ENCODE results near the gene SYNDIG1.

SYNDIG1 gene

DNA sequence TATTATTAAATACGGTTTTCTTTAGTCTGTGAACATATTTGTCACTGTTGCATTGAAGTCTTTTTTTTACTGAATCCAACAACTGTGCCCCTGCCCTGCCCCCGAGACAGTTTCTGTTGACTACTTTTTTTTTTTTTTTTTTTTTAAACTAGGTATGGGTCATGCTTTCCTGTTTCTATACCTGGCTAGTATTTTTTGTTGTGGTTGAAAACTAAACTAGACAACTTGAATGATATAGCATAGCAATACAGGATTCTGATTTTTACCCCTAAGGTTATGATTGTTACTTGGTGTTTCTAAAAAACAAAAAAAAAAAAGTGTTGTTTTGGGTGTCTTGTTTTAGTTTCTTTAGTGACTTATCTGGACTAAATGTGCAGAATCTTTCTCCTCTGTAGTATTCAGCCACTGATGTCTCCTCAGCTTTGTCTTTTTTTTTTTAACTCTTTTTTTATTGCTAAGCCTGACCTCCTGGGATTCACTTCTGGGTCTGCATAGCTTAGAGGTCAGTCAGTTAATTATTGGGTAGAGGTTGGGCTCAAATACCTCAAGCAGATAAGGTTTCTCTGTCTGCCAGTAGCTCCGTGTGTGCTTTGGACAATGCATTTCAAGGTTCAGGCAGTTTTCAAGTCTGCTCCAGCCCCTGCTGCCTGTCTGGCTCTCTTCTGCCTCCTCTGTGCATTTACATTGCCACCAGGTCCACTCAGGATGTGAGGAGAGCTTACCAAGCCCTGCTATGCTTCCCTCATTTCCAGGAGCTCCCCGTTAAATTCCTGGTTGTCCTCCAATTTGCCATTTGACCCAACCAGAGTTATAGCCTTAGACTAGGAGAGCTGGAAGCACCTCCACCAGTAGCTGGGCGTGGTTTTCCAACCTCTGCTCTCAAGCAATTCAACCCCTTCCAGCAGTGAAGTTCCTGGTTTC, 91.4 kb downstream of the SYNDIG1 start:
- no peak for DNase-seq (ENCODE audit: low read depth in 4 of 4, low spot score in 1 of 4)

DNA sequence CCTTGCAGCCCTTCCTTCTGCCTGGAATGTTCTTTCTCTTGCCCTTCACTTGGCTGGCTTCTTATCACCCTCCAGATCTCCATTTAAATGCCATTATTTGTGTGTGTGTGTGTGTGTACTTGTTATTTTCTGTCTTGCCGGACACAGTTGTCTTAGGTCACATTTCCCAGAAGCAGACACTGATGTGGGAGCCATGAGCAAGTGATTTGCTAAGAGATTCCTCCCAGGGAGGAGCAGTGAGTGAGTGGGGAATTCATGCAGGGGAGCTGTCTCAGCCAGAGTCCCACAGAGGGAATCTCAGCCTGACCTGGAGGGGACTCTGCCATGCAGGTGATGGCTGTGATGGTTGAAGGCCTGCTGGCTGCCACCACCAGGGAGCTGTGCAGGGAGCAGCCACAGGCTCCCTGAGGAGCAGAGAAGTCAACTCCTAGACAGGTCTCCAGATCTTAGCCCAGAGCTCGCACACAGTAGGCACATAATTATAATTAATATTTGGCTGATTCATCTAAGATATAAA, 96.5 kb downstream of the SYNDIG1 start:
- no peak for DNase-seq (ENCODE audit: low read depth in 4 of 4, low spot score in 1 of 4)

GRCh38 chr20:24566656-24567055, 97.2 kb downstream of the SYNDIG1 start:
- DNase-seq (ENCODE audit: low read depth in 4 of 4, low spot score in 1 of 4), result no peak

DNA sequence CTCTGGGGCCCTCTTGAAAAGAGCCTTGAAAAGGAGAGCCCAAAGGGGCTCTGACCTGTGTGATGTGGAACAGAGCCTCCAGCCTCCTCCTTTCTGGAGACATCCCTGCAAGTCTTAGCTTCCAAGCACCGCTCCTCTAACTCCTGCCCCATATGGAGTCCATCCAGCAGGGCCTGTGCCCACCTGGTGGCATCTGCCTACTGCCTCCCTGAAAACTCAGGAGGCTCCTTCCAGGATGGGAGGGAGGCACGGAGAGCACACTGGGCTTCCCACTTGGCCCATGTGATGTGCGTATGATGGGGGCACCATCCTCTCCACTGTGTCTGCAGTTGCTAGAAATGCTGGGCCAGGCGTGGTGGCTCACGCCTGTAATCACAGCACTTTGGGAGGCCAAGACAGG, 98.1 kb downstream of the SYNDIG1 start:
- DNase-seq (ENCODE audit: low read depth in 4 of 4, low spot score in 1 of 4), result no peak

DNA sequence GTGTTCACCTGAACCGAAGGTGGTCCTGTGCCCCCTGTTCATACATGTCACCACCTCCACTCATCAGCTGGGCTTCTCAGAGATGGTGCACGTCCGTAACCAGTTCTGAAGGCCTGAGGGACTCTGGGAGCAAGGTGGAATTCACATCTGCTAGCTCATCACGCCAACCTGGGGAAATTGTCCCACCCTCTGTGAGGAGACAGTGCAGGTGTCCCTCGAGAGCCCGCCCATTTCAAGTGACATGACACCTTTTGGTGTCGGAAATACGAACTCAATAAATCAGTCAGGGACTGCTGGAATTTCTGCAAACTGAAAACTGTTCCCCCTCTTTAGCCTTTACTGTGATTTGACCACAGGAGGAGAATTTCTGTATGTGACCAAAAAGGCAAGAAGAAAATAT, 99.4 kb downstream of the SYNDIG1 start:
- DNase-seq (ENCODE audit: low read depth in 4 of 4, low spot score in 1 of 4), result no peak

GRCh38 chr20:24571159-24571558, 101.7 kb downstream of the SYNDIG1 start:
- DNase-seq (ENCODE audit: low read depth in 4 of 4, low spot score in 1 of 4), result no peak

- no peak for DNase-seq (ENCODE audit: low read depth in 4 of 4, low spot score in 1 of 4)
These were observed 102.7 kb downstream of the SYNDIG1 start for GRCh38 chr20:24572140-24572539.

DNA sequence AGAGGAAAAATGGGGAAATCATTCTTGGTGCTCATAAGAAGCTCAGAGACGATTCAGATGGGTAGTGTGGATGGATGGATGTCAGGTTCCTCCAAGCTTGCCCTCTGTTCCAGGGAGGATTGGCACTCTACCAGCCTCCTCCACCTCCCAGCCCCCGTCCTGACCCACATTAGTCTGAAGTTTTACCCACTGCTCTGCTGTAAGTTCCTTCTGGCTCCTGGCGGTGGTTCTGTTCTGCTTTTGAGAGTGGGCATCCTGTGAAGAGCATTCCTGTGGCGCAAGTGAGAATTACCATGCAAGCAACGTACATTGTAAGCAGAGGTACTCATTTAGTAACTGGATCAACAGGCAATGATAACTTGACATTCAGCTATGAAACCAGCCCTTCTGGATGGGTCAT, 103.4 kb downstream of the SYNDIG1 start:
- no peak for DNase-seq (ENCODE audit: low read depth in 4 of 4, low spot score in 1 of 4)

GRCh38 chr20:24573557-24573956, 104.1 kb downstream of the SYNDIG1 start:
- DNase-seq (ENCODE audit: low read depth in 4 of 4, low spot score in 1 of 4), result no peak

- no peak for DNase-seq (ENCODE audit: low read depth in 4 of 4, low spot score in 1 of 4)
These were observed 104.9 kb downstream of the SYNDIG1 start for GRCh38 chr20:24574307-24574706.

DNA sequence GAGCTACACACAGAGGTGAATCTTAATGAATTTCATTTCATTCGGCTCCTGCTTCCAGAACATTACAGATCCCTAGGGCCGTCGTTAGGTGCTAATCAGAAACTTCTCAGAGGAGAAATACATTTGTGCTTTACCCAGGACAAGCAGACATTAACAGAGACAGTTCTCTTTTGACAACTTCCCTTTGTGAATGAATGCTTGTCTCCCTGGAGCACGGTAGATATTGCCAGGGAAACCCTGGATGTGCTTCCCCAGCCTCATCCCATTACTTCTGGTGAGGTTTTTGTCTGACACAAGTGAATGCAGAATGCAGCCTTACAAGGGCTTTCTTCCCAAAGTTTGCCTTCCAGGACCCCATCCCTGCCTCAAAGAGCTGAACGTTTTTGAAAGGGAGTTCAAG, 105.4 kb downstream of the SYNDIG1 start:
- DNase-seq (ENCODE audit: low read depth in 4 of 4, low spot score in 1 of 4), result no peak

DNA sequence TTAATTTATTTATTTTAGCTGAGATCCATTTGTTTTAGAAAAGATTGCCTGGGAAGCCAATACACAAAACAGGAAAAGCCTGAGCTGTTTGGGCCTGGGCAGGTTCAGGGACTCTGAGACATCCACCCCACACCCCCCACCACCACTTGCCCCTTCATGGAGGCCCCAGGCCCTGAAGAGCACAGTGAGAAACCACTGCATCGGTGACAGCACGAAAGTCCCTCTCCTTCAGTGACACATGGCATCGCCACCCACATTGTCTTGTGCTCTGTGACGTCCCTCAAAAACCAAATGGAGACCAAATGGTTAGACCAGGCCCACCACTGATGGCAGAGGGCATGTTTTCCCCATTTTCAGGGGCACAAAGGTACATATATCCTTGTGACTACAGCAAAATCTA, 106.4 kb downstream of the SYNDIG1 start:
- DNase-seq (ENCODE audit: low read depth in 4 of 4, low spot score in 1 of 4), result no peak

GRCh38 chr20:24576447-24576846, 107.0 kb downstream of the SYNDIG1 start:
- no peak for DNase-seq (ENCODE audit: low read depth in 4 of 4, low spot score in 1 of 4)

DNA sequence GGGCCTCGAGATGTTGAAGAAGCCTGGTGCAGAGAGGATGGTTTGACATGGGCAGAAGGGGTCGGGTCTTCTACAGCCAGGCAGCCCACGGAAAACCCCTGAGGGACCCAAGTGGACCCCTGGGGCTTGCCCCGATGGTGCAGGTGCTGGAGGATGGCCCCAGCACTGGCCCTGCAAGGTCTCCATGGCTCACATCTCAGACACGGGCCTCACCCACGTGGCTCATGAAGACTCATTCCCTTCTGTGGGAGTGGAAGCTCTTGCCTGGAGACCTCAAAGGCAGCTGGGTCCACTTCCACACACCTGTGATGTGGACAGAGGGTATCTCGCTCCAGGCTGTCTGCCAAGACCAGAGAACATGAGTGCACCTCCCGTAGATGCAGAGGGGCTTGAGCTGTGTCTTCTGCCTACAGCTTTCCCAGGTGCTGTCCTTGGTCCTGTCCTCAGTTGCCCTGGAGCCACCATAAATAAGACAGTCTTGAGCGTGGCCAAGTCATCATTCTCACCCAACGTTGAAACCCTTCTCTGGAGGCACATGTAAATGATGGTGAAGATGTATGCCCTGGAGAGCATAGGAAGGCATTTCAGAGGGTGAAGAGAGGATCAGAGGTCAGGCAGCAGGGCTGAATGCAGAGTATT, 108.0 kb downstream of the SYNDIG1 start:
- DNase-seq (ENCODE audit: low read depth in 4 of 4, low spot score in 1 of 4), result no peak

- DNase-seq (ENCODE audit: low read depth in 4 of 4, low spot score in 1 of 4), result no peak
These were observed 109.4 kb downstream of the SYNDIG1 start for GRCh38 chr20:24578567-24579415.

DNA sequence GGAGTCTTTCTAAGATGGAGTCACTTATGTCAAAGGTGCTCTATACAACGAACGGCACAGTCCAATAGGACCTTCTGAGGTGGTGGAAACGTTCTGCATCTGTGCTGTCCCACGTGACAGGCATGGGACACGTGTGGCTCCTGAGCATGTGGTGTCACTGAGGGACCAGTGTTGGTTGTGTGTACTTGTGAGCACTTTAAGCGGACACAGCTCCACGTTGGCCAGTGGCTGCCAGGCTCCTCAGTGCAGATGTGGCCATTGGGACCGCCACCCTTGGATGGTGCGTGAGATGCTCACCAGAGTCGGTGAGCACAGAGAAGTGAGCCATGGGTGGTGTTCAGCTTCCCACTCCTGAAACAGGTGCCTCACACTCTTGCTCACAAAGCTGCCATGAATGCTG, 110.0 kb downstream of the SYNDIG1 start:
- no peak for DNase-seq (ENCODE audit: low read depth in 4 of 4, low spot score in 1 of 4)

- no peak for DNase-seq (ENCODE audit: low read depth in 4 of 4, low spot score in 1 of 4)
These were observed 110.6 kb downstream of the SYNDIG1 start for GRCh38 chr20:24580006-24580405.

GRCh38 chr20:24580855-24581254, 111.4 kb downstream of the SYNDIG1 start:
- no peak for DNase-seq (ENCODE audit: low read depth in 4 of 4, low spot score in 1 of 4)

- no peak for DNase-seq (ENCODE audit: low read depth in 4 of 4, low spot score in 1 of 4)
These were observed 112.2 kb downstream of the SYNDIG1 start for GRCh38 chr20:24581443-24582170.

DNA sequence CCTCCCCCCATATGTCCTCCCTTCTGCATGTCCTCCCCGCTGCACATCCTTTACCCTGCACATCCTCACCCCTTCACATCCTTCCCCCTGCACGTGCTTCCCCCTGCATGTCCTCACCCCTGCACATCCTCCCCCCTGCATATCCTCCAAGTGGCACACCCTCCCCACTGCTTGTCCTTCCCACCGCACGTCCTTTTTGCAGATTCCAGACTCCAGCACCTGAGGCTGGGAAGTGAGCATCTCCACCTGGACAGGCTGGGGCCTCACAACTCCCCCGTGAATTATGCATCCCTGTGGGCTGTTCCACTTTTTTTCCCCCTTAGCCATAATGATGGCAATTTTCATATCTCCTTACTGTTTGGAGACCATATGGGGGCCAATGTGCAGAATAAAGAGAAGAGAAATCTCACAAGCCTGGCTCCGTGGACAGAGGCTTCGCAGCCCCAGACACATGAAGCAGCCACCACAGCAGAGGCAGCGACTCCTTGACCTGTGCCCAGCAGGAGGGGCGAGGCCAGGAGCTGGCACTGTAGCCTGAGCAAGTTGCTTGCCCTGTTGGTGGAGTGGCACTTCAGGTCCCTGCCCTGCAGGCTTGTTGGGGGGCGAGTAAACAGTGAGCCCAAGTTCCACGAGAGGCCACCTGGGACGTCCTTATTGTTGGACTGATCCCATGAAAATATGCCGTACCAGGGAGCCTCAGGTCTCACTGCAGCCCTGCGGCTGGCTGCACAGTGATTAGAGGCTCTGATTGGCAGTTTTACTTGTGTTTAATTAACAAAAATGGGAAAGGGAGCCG, 113.1 kb downstream of the SYNDIG1 start:
- DNase-seq (ENCODE audit: low read depth in 4 of 4, low spot score in 1 of 4), result no peak

Data from stimulated activated CD4-positive, alpha-beta T cell treated with anti-CD3 and anti-CD28 coated beads, Interleukin-1b, Interleukin-23, amount 100 ng/mL, for 24 hours (primary cell).